RWPE1 (cell line): ENCODE results near the gene TESK1.

Experiments
- CTCF ChIA-PET: fragments of 350-600 bp; sonication (Branson Sonifier 250); formaldehyde crosslinking; extraction: SDS; loops from one replicate; lab custom pipeline; 2021; lab: Yijun Ruan, JAX
- POLR2A ChIA-PET: fragments of 400-600 bp; formaldehyde crosslinking; extraction: SDS; loops from one replicate; lab custom pipeline; 2020; ENCODE audit warnings: antibody characterized with exemption; ENCODE audit not compliant: low non-redundant PET; lab: Yijun Ruan, JAX
- DNase-seq: peaks from one replicate; pipeline ENCODE4 v3.0.0; 2012; ENCODE audit warnings: low spot score
- H3K27ac ChIP-seq: fragments of 450-650 bp; 2 replicates; pipeline ENCODE4 v1.5.1; 2017
- TF ChIP-seq, protein P1 (sequence below): fragments of 450-650 bp; conservative IDR thresholded peaks from 2 replicates; pipeline ENCODE4 v1.5.1; 2017; ENCODE audit warnings: low read depth, mild to moderate bottlenecking

TESK1 gene

DNA sequence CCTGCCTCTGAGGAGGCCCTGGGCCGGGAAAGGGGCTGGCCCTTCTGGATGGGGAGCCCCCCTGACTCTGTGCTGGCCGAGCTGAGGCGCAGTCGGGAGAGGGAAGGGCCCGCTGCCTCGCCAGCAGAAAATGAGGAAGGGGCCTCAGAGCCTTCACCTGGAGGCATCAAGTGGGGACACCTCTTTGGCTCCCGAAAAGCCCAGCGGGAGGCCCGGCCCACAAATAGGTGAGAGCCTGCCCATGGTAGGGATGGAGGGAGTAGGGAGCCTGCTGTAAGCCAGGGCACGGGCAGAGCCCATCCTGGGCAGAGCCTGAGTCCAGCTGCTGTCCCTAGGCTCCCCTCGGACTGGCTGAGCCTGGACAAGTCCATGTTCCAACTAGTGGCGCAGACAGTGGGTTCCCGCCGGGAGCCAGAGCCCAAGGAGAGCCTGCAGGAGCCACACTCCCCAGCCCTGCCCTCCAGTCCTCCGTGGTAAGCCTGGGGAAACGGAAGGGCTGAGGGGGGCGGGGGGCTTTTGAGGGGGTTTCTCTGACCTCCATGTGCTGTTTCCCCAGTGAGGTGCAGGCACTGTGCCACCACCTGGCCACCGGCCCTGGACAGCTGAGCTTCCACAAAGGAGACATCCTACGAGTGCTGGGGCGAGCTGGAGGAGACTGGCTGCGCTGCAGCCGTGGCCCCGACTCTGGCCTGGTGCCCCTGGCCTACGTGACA, 44.3 kb upstream of the TESK1 start:
- POLR2A ChIA-PET, result interaction anchor here (0.5 kb wide), 1 partner anchor 84 kb away, joined by 4 read pairs; no protein-coding TSS in a partner anchor
- TF ChIP-seq, protein P1, sequence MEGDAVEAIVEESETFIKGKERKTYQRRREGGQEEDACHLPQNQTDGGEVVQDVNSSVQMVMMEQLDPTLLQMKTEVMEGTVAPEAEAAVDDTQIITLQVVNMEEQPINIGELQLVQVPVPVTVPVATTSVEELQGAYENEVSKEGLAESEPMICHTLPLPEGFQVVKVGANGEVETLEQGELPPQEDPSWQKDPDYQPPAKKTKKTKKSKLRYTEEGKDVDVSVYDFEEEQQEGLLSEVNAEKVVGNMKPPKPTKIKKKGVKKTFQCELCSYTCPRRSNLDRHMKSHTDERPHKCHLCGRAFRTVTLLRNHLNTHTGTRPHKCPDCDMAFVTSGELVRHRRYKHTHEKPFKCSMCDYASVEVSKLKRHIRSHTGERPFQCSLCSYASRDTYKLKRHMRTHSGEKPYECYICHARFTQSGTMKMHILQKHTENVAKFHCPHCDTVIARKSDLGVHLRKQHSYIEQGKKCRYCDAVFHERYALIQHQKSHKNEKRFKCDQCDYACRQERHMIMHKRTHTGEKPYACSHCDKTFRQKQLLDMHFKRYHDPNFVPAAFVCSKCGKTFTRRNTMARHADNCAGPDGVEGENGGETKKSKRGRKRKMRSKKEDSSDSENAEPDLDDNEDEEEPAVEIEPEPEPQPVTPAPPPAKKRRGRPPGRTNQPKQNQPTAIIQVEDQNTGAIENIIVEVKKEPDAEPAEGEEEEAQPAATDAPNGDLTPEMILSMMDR, result no peak
- H3K27ac ChIP-seq, result no peak overlapping the region
- CTCF ChIA-PET, result interaction anchor here (1.3 kb wide), 1 partner anchor 80 kb away, joined by 3 read pairs; no protein-coding TSS in a partner anchor
- DNase-seq, result no peak

DNA sequence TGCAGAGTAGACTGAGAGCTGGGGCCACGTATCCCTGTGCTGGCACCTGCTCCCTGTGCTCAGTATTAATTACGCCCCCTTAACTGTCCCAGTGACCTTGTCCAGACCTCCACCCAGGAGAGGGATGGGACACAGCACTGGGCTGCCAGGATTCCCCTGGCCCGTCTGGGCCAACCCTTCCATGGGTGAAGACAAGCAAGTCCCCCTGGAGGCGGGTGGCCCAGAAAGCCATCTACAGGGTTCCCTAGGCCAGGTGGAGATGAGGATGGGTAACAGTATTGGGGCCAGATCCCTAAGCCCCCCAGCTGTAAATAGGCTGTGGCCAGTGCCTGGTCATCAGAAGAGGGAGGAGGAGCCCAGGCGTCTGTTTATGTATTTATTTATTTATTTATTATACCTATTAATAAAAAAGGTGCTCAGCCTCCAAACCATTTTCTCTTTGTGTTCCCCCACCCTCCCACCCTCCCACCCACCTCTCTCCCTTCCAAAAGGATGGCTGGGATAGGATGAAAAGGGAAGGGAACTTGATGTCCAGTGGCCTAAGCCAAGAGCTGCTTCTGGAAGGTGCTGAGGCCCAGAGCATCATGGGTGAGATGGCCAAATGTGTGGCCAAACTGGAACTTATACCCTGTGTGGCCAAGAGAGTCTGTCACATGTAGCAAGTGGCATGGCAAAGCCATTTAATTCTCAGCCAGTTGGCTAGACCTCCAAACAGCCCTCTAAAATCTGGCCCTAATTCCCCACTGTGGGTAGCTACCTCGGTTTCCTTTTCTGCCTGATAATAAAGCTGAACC, 43.4 kb upstream of the TESK1 start:
- no peak for DNase-seq
- ChIA-PET POLR2A (no interaction called here), CTCF (interaction anchor here (0.7 kb wide), 1 partner anchor 72 kb away, joined by 3 read pairs; the partner anchor contains the start of gene RUSC2)
- no peak overlapping the region for H3K27ac ChIP-seq
- TF ChIP-seq, protein P1, result no peak

DNA sequence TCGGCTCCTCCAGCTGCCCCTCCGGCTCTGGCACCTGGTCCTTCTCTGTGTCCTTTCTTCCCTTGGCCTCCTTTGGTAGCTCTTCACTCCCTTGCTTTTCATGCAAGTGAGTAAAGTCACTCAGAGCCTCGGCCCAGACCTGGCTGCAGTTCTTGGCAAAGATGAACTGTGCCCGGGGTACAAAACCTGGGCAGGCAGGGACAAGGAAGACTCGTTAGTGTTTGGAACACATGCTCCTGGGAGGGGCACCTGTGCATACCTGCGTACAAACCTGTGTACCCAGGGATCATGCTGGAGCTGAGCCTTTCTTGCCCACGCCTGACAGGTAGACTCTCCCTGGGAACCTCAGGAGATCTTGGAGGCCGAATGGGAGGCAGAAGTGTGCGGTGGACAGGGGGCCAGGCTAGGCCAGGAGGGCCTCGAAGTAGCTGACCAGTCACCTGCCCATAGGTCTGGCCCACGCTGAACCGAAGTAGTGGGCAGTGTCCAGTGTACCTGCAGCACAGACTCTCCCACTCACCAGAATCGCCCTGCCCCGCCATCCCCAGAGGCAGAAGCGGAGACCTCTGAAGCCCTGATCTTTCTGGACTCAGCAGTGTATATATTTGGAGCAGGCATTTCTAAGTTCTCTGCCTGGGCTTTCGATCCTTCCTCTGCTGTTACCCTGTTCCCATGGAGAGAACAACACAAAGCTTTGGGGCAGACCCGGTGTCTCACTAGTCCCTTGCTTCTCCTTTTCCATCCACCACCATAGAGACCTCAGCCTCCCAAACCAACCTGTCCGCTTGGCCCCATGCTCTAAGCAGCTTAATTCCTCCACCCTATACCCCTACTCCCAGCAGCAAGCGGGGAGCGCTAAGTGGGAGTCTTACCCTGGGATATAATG, 41.9 kb upstream of the TESK1 start:
- TF ChIP-seq, protein P1, result no peak
- CTCF ChIA-PET, result interaction anchor here (0.6 kb wide), 1 partner anchor 436 kb away, joined by 3 read pairs; no protein-coding TSS in a partner anchor
- POLR2A ChIA-PET, result no interaction called here
- peak overlapping the region; percentile 16 for H3K27ac ChIP-seq
- no peak for DNase-seq

DNA sequence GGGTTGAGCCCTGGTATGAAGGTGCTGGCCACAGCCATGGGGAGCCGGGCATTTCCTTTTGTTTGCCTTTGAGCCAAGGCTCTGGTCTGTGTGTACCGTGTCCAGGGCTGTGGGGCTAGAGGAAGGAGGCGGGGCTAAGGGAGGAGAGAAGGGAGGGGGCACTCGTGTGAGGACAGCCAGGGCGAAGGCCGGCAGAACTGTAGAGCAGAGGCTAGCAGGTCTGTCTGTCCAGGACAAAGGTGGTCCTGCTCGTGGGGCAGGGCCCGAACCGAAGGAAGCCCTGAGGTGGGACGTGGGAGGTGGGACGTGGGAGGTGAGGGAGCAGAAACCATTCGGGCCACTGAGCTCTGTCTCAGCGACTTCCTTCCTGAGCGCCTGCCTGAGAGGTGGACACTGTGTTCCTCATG, 41.3 kb upstream of the TESK1 start:
- ChIA-PET CTCF (no interaction called here), POLR2A (no interaction called here)
- TF ChIP-seq, protein P1, result no peak
- H3K27ac ChIP-seq, result peak overlapping the region; percentile 16
- no peak for DNase-seq

DNA sequence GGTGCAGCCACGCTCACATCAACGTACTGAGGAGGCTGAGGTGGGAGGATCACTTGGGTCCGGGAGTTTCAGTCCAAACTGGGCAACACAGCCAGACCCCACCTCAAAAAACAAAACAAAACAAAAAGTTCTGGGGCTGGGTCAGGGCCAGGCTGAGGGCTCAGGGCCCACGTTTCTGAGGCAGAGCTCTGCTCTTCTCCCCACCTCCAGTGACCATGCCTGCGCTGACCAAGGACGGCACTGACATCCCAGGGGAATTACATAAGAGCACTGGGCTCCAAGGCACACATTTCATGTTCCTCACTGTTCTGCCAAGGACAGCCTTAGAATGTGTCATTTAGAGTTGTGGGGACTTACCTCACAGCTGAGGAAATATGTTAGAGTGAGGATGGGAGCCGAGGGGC, 40.4 kb upstream of the TESK1 start:
- POLR2A ChIA-PET, result no interaction called here
- CTCF ChIA-PET, result no interaction called here
- TF ChIP-seq, protein P1, result no peak

More for the DNA sequence above, 40.4 kb upstream of the TESK1 start:
- no peak overlapping the region; the same call in 1 of the 2 replicates for H3K27ac ChIP-seq
- no peak for DNase-seq
